Calu3 (cell line): Measurements from ENCODE around the gene LDLRAP1. TPM values are rescaled to one million over a fixed set of nuclear protein-coding genes. Genes with fewer than 3 reads are reported as not detected.

ENCODE experiments used
- BruUV-seq: library from RNA; stranded (reverse); fragments of 400-500 nt; replicated peaks from 2 replicates; lab custom pipeline; 2021; lab: Mats Ljungman, UMichigan
- CTCF ChIA-PET: fragments of 300-600 bp; sonication (Branson Sonifier 250); formaldehyde crosslinking; loops from one replicate; lab custom pipeline; 2022; ENCODE audit warnings: antibody characterized with exemption; lab: Charles Lee
- DNase-seq: peaks from one replicate; pipeline ENCODE4 v3.0.0; 2022
- H3K27ac Mint-ChIP-seq: one replicate; pipeline ENCODE4 v1.8.0; 2022; ENCODE audit warnings: mixed read lengths; ENCODE audit not compliant: unreplicated experiment
- H3K27me3 Mint-ChIP-seq: one replicate; pipeline ENCODE4 v1.8.0; 2022; ENCODE audit warnings: mixed read lengths; ENCODE audit not compliant: unreplicated experiment
- H3K36me3 Mint-ChIP-seq: one replicate; pipeline ENCODE4 v1.8.0; 2022; ENCODE audit warnings: mild to moderate bottlenecking, moderate library complexity, mixed read lengths; ENCODE audit not compliant: insufficient read depth, unreplicated experiment
- H3K4me1 Mint-ChIP-seq: one replicate; pipeline ENCODE4 v1.8.0; 2022; ENCODE audit warnings: mild to moderate bottlenecking, low read depth, mixed read lengths; ENCODE audit not compliant: unreplicated experiment
- H3K4me3 Mint-ChIP-seq: one replicate; pipeline ENCODE4 v1.8.0; 2022; ENCODE audit warnings: mild to moderate bottlenecking, low read depth, moderate library complexity, mixed read lengths; ENCODE audit not compliant: unreplicated experiment
- H3K9me3 Mint-ChIP-seq: one replicate; pipeline ENCODE4 v1.8.0; 2022; ENCODE audit warnings: low read depth, mixed read lengths; ENCODE audit not compliant: unreplicated experiment
- CTCF ChIP-seq: fragments of 200-600 bp; IDR thresholded peaks from one replicate; pipeline ENCODE4 v1.8.0; 2022; ENCODE audit warnings: antibody characterized with exemption; ENCODE audit not compliant: unreplicated experiment
- intact Hi-C: fragments of 100-400 bp; cut with micrococcal nuclease; formaldehyde crosslinking; loops from one replicate; pipeline ENCODE4 v1.10.0; 2022; ENCODE audit not compliant: unreplicated experiment
- total RNA-seq: library from RNA; stranded (reverse); gene quantifications from 2 replicates; pipeline ENCODE4 v1.2.3, GENCODE V29; 2022

LDLRAP1 gene
- total RNA-seq, 1 experiment from 2014 or later = 8.3 TPM

- TF ChIP-seq CTCF = no peak
- H3K4me1 Mint-ChIP-seq = peaks cover 16% of the 10 kb centered on the region
- H3K9me3 Mint-ChIP-seq = no peaks in the 10 kb centered on the region
- BruUV-seq = no TSS peak
- CTCF ChIA-PET = no interaction called here
- peak; percentile 56 for DNase-seq
- H3K4me3 Mint-ChIP-seq = peak overlapping the region; percentile 54
- peak overlapping the region; percentile 25 for H3K27ac Mint-ChIP-seq
- H3K36me3 Mint-ChIP-seq = peaks cover 11% of the 10 kb centered on the region
- intact Hi-C loops = no loop called here
- no peaks in the 10 kb centered on the region for H3K27me3 Mint-ChIP-seq
Measured at GRCh38 chr1:25568834-25569596, 25.6 kb downstream of the LDLRAP1 start.

GRCh38 chr1:25569597-25570396 lies 26.4 kb downstream of the LDLRAP1 start:
- BruUV-seq = no TSS peak
- TF ChIP-seq CTCF = no peak
- H3K27ac Mint-ChIP-seq = peak overlapping the region; percentile 25
- intact Hi-C loops = no loop called here
- no peak for DNase-seq
- CTCF ChIA-PET = no interaction called here
- no peaks in the 10 kb centered on the region for H3K9me3 Mint-ChIP-seq
- H3K4me3 Mint-ChIP-seq = no peak overlapping the region
- H3K27me3 Mint-ChIP-seq = no peaks in the 10 kb centered on the region
- H3K36me3 Mint-ChIP-seq = peaks cover 16% of the 10 kb centered on the region
- peaks cover 16% of the 10 kb centered on the region for H3K4me1 Mint-ChIP-seq

- Mint-ChIP-seq H3K27me3 (no peaks in the 10 kb centered on the region), H3K9me3 (no peaks in the 10 kb centered on the region), H3K4me3 (no peak overlapping the region), H3K27ac (no peak overlapping the region), H3K4me1 (peaks cover 16% of the 10 kb centered on the region), H3K36me3 (peaks cover 16% of the 10 kb centered on the region)
- no peak for DNase-seq
- TF ChIP-seq CTCF = no peak
- CTCF ChIA-PET = no interaction called here
- intact Hi-C loops = no loop called here
- no TSS peak for BruUV-seq
Measured at GRCh38 chr1:25570798-25571521, 27.6 kb downstream of the LDLRAP1 start.

- TF ChIP-seq CTCF = no peak
- H3K4me1 Mint-ChIP-seq = peaks cover 16% of the 10 kb centered on the region
- CTCF ChIA-PET = interaction anchor here (1.3 kb wide), 1 partner anchor 37 kb away, joined by 3 read pairs; no protein-coding TSS in a partner anchor
Measured at GRCh38 chr1:25571522-25571970, 28.1 kb downstream of the LDLRAP1 start.

More at GRCh38 chr1:25571522-25571970, 28.1 kb downstream of the LDLRAP1 start:
- Mint-ChIP-seq H3K9me3 (no peaks in the 10 kb centered on the region), H3K27ac (no peak overlapping the region), H3K27me3 (no peaks in the 10 kb centered on the region), H3K36me3 (peaks cover 16% of the 10 kb centered on the region), H3K4me3 (no peak overlapping the region)
- no peak for DNase-seq
- intact Hi-C loops = no loop called here
- BruUV-seq = no TSS peak
